HepG2 (cell line): ENCODE measurements around the gene LRP5. TPM values are rescaled to one million over a fixed set of nuclear protein-coding genes. Genes with fewer than 3 reads are reported as not detected.

Experiments
- CREM ChIP-seq, 2 experiments: sonication (generic) in 1 of 2; formaldehyde crosslinking in 1 of 2; IDR thresholded peaks; 2 replicates each; pipeline versions ENCODE4 v1.4.0 to v1.6.1; 2016 to 2020; ENCODE audit warnings: antibody characterized with exemption in 1 of 2, mild to moderate bottlenecking in 1 of 2, missing genetic modification reagents in 1 of 2
- JUN ChIP-seq: sonication (generic); formaldehyde crosslinking; IDR thresholded peaks from 2 replicates; pipeline ENCODE4 v1.4.0; 2020; ENCODE audit warnings: mild to moderate bottlenecking, missing genetic modification reagents
- MTA1 ChIP-seq: sonication (generic); formaldehyde crosslinking; IDR thresholded peaks from 2 replicates; pipeline ENCODE4 v1.4.0; 2020; ENCODE audit warnings: missing genetic modification reagents, mild to moderate bottlenecking, borderline replicate concordance
- SPEN ChIP-seq: sonication (generic); formaldehyde crosslinking; IDR thresholded peaks from 2 replicates; pipeline ENCODE4 v1.5.1; 2020; ENCODE audit warnings: low read depth, mild to moderate bottlenecking, missing genetic modification reagents
- TCF7 ChIP-seq: sonication (generic); IDR thresholded peaks from 2 replicates; pipeline ENCODE4 v1.6.1; 2016; ENCODE audit warnings: antibody characterized with exemption, low read depth
- TP53 ChIP-seq: sonication (generic); formaldehyde crosslinking; conservative IDR thresholded peaks from 2 replicates; pipeline ENCODE4 v1.4.0; 2020; ENCODE audit warnings: missing genetic modification reagents
- ZEB1 ChIP-seq: IDR thresholded peaks from 2 replicates; pipeline ENCODE4 v1.6.1; 2012; ENCODE audit warnings: mild to moderate bottlenecking, low read depth, inconsistent platforms; ENCODE audit not compliant: insufficient replicate concordance
- ZFP36L1 ChIP-seq: sonication (generic); formaldehyde crosslinking; IDR thresholded peaks from 2 replicates; pipeline ENCODE4 v1.8.0; 2022; ENCODE audit warnings: mild to moderate bottlenecking, missing genetic modification reagents, moderate library complexity
- ZFP90 ChIP-seq: sonication (generic); formaldehyde crosslinking; IDR thresholded peaks from 2 replicates; pipeline ENCODE4 v1.8.0; 2022; ENCODE audit warnings: missing genetic modification reagents, mild to moderate bottlenecking, inconsistent platforms, borderline replicate concordance
- ZHX1 ChIP-seq: sonication (generic); formaldehyde crosslinking; IDR thresholded peaks from 2 replicates; pipeline ENCODE4 v1.8.1; 2022; ENCODE audit warnings: low read depth, mild to moderate bottlenecking, missing genetic modification reagents
- ZNF234 ChIP-seq: sonication (generic); formaldehyde crosslinking; conservative IDR thresholded peaks from 2 replicates; pipeline ENCODE4 v1.5.1; 2020; ENCODE audit warnings: mild to moderate bottlenecking, missing genetic modification reagents
- ZNF256 ChIP-seq: sonication (generic); formaldehyde crosslinking; conservative IDR thresholded peaks from 2 replicates; pipeline ENCODE4 v1.4.0; 2020; ENCODE audit warnings: missing genetic modification reagents
- ZNF343 ChIP-seq: sonication (generic); formaldehyde crosslinking; IDR thresholded peaks from 2 replicates; pipeline ENCODE4 v1.4.0; 2020; ENCODE audit warnings: mild to moderate bottlenecking, missing genetic modification reagents
- ZNF543 ChIP-seq: sonication (generic); formaldehyde crosslinking; IDR thresholded peaks from 2 replicates; pipeline ENCODE4 v1.4.0; 2020; ENCODE audit warnings: mild to moderate bottlenecking, missing genetic modification reagents
- ZNF574 ChIP-seq: sonication (generic); formaldehyde crosslinking; IDR thresholded peaks from 2 replicates; pipeline ENCODE4 v1.4.0; 2020; ENCODE audit warnings: missing genetic modification reagents
- ZNF672 ChIP-seq: sonication (generic); formaldehyde crosslinking; IDR thresholded peaks from 2 replicates; pipeline ENCODE4 v1.8.1; 2022; ENCODE audit warnings: missing genetic modification reagents
- ZNF781 ChIP-seq: sonication (generic); formaldehyde crosslinking; IDR thresholded peaks from 2 replicates; pipeline ENCODE4 v1.5.1; 2020; ENCODE audit warnings: borderline replicate concordance, mild to moderate bottlenecking, missing genetic modification reagents; ENCODE audit errors: not compliant biosample characterization
- polyA plus RNA-seq, 8 experiments: library from polyadenylated mRNA; depleted of rRNA in 3 of 8; stranded (reverse) in 7 of 8; unstranded in 1 of 8; fragments of >200 nt; fragmentation: Illumina TruSeq in 4 of 8; extraction: Trizol in 4 of 8; gene quantifications; 2 replicates each; pipeline versions ENCODE4 v1.2.1 to v1.2.3, GENCODE V29; 2011 to 2016; ENCODE audit warnings: low read depth in 4 of 8, missing spikeins in 1 of 8, mixed read lengths in 1 of 8; ENCODE audit not compliant: insufficient read depth in 1 of 8
- total RNA-seq, 5 experiments: library from RNA; depleted of rRNA; stranded (reverse); fragments of >200 nt; fragmentation: Illumina TruSeq; extraction: Trizol; gene quantifications; 2 replicates each; pipeline ENCODE4 v1.2.3, GENCODE V29; 2016; ENCODE audit warnings: low read depth in 1 of 5
- TF ChIP-seq, protein P1 (sequence below): sonication (generic); formaldehyde crosslinking; IDR thresholded peaks from 2 replicates; pipeline ENCODE4 v1.5.0; 2020; ENCODE audit warnings: mild to moderate bottlenecking, missing genetic modification reagents
- TF ChIP-seq, protein P2 (sequence below): sonication (generic); formaldehyde crosslinking; conservative IDR thresholded peaks from 2 replicates; pipeline ENCODE4 v1.8.0; 2022; ENCODE audit warnings: mild to moderate bottlenecking, moderate library complexity, missing genetic modification reagents

The LRP5 gene
- total and polyA plus RNA-seq, 2 of the 13 experiments (the other 11 are each of a cell fraction or from before 2014, with no cell fraction given) = 40.4 to 64.0 TPM

- TF ChIP-seq ZHX1 (peak; percentile 76; the same call in 1 of the 2 replicates), JUN (CRISPR knock-in tag) (no peak; the same call in 1 of the 2 replicates), ZFP90 (CRISPR knock-in tag) (peak; percentile 88), ZNF543 (peak; percentile 40; the same call in 1 of the 2 replicates), TCF7 (peak; percentile 75), ZNF234 (CRISPR knock-in tag) (0 out of 2 replicates have a peak, but pooled peaks have one; percentile 41), CREM (IDR thresholded peaks at IDR 0.05) (peak; percentile 75; the same call in 1 of the 2 replicates), CREM (CRISPR knock-in tag; IDR thresholded peaks at IDR 0.05) (no peak), ZNF256 (peak; percentile 78; the same call in 1 of the 2 replicates), ZNF574 (CRISPR knock-in tag) (peak; percentile 33; the same call in 1 of the 2 replicates), ZNF672 (CRISPR knock-in tag) (no peak), ZEB1 (peak; percentile 66), ZFP36L1 (CRISPR knock-in tag) (0 out of 2 replicates have a peak, but pooled peaks have one; percentile 51), MTA1 (CRISPR knock-in tag) (peak; percentile 72; the same call in 1 of the 2 replicates), TP53 (CRISPR knock-in tag) (no peak), ZNF343 (CRISPR knock-in tag) (no peak), SPEN (peak; percentile 51; the same call in 1 of the 2 replicates), ZNF781 (CRISPR knock-in tag) (peak; percentile 77)
- TF ChIP-seq, protein P1, sequence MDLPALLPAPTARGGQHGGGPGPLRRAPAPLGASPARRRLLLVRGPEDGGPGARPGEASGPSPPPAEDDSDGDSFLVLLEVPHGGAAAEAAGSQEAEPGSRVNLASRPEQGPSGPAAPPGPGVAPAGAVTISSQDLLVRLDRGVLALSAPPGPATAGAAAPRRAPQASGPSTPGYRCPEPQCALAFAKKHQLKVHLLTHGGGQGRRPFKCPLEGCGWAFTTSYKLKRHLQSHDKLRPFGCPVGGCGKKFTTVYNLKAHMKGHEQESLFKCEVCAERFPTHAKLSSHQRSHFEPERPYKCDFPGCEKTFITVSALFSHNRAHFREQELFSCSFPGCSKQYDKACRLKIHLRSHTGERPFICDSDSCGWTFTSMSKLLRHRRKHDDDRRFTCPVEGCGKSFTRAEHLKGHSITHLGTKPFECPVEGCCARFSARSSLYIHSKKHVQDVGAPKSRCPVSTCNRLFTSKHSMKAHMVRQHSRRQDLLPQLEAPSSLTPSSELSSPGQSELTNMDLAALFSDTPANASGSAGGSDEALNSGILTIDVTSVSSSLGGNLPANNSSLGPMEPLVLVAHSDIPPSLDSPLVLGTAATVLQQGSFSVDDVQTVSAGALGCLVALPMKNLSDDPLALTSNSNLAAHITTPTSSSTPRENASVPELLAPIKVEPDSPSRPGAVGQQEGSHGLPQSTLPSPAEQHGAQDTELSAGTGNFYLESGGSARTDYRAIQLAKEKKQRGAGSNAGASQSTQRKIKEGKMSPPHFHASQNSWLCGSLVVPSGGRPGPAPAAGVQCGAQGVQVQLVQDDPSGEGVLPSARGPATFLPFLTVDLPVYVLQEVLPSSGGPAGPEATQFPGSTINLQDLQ (CRISPR knock-in tag) = no peak
- TF ChIP-seq, protein P2, sequence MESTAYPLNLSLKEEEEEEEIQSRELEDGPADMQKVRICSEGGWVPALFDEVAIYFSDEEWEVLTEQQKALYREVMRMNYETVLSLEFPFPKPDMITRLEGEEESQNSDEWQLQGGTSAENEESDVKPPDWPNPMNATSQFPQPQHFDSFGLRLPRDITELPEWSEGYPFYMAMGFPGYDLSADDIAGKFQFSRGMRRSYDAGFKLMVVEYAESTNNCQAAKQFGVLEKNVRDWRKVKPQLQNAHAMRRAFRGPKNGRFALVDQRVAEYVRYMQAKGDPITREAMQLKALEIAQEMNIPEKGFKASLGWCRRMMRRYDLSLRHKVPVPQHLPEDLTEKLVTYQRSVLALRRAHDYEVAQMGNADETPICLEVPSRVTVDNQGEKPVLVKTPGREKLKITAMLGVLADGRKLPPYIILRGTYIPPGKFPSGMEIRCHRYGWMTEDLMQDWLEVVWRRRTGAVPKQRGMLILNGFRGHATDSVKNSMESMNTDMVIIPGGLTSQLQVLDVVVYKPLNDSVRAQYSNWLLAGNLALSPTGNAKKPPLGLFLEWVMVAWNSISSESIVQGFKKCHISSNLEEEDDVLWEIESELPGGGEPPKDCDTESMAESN = 0 out of 2 replicates have a peak, but pooled peaks have one; percentile 53
These were observed 19.1 kb downstream of the LRP5 start (continued) for GRCh38 chr11:68331338-68331947.
